ENCODE measurements around the gene TEX2. TPM values are rescaled to one million over a fixed set of nuclear protein-coding genes. Genes with fewer than 3 reads are reported as not detected.
A peak's percentile ranks its signal among the peaks of the same experiment; 100 is the strongest.

The TEX2 gene
- total and polyA plus RNA-seq, 9 of the 15 experiments (the other 6 are each of a cell fraction or from before 2014, with no cell fraction given): 4.1 to 27.6 (median 19.3) TPM

DNA sequence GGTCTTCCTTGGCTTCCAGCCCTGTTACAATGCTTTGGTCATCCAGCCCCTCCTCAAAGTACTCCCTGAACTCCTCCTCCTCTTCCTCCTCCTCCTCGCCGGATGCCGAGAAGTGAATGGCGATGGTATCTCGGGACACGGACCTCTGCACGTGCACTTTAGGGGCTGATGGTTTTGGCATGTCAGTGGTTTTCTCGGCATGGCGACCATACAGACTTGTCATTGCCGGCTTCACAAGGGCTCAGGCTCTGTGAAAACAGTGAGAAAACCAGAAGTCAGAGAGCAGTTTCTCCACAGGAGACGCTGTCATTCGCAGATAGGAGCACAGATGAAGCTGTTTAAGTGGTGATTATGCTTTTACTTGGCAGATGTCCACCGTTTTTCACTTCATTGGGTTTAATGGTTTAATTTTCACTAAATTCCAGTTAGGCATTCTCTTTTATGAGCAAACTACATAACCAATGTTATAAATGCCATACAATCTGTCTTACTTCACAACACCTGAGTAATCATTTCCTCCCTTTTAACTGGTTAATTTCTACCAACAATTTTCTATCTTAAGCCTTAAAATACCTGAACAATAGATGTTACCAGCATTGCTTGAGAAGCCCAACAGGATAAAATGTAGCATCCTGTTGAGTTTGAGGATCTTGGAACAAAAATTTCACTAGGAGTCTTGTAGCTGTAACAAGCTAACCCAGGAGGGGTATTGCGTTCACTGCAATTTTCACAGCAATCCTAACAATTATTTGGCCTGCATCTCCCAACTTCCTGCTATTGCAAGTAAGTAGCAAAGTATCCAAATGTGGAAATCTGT lies 48.9 kb downstream of the TEX2 start (continued):
- TF ChIP-seq, protein P1, sequence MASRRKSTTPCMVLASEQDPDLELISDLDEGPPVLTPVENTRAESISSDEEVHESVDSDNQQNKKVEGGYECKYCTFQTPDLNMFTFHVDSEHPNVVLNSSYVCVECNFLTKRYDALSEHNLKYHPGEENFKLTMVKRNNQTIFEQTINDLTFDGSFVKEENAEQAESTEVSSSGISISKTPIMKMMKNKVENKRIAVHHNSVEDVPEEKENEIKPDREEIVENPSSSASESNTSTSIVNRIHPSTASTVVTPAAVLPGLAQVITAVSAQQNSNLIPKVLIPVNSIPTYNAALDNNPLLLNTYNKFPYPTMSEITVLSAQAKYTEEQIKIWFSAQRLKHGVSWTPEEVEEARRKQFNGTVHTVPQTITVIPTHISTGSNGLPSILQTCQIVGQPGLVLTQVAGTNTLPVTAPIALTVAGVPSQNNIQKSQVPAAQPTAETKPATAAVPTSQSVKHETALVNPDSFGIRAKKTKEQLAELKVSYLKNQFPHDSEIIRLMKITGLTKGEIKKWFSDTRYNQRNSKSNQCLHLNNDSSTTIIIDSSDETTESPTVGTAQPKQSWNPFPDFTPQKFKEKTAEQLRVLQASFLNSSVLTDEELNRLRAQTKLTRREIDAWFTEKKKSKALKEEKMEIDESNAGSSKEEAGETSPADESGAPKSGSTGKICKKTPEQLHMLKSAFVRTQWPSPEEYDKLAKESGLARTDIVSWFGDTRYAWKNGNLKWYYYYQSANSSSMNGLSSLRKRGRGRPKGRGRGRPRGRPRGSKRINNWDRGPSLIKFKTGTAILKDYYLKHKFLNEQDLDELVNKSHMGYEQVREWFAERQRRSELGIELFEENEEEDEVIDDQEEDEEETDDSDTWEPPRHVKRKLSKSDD (conservative IDR thresholded peaks at IDR 0.05; ENCODE audit: low read length): no peak
- TF ChIP-seq POLR3A (IDR thresholded peaks at IDR 0.05; ENCODE audit: borderline replicate concordance, extremely low read depth, insufficient read depth, insufficient read length): no peak
- no peak for TF ChIP-seq FUS (optimal IDR thresholded peaks at IDR 0.05; ENCODE audit: low read depth, low read length)
- TF ChIP-seq LEF1 (IDR thresholded peaks at IDR 0.05): peak; percentile 82
- TF ChIP-seq ZC3H8 (IDR thresholded peaks at IDR 0.05): no peak
- TF ChIP-seq STAT5B (CRISPR knock-in tag; IDR thresholded peaks at IDR 0.05): no peak
- no peak for TF ChIP-seq BCL6 (CRISPR knock-in tag; IDR thresholded peaks at IDR 0.05)
- TF ChIP-seq HNRNPLL (IDR thresholded peaks at IDR 0.05; ENCODE audit: low read depth, low read length, poor library complexity, severe bottlenecking): no peak
- peak; percentile 61 for TF ChIP-seq CCNT2 (IDR thresholded peaks at IDR 0.05; ENCODE audit: borderline replicate concordance, extremely low read depth, insufficient read length, low read depth, low read length)
- TF ChIP-seq XRCC5 (IDR thresholded peaks at IDR 0.05; ENCODE audit: low read depth, low read length): no peak
- no peak for TF ChIP-seq PPARD (CRISPR knock-in tag; IDR thresholded peaks at IDR 0.05)
- TF ChIP-seq ZNF561 (CRISPR knock-in tag; conservative IDR thresholded peaks at IDR 0.05): no peak
- TF ChIP-seq, protein P2, sequence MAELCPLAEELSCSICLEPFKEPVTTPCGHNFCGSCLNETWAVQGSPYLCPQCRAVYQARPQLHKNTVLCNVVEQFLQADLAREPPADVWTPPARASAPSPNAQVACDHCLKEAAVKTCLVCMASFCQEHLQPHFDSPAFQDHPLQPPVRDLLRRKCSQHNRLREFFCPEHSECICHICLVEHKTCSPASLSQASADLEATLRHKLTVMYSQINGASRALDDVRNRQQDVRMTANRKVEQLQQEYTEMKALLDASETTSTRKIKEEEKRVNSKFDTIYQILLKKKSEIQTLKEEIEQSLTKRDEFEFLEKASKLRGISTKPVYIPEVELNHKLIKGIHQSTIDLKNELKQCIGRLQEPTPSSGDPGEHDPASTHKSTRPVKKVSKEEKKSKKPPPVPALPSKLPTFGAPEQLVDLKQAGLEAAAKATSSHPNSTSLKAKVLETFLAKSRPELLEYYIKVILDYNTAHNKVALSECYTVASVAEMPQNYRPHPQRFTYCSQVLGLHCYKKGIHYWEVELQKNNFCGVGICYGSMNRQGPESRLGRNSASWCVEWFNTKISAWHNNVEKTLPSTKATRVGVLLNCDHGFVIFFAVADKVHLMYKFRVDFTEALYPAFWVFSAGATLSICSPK (IDR thresholded peaks at IDR 0.05; ENCODE audit: borderline replicate concordance): no peak
- TF ChIP-seq FOXK2 (conservative IDR thresholded peaks at IDR 0.05 in 1 of 2, IDR thresholded peaks at IDR 0.05 in 1 of 2; ENCODE audit: low read depth in 2 of 2): peak in 1 of 2 experiments; percentile 43; a peak in 2 of 4 replicates
- TF ChIP-seq KLF16 (IDR thresholded peaks at IDR 0.05): peak; percentile 67
- TF ChIP-seq, protein P3, sequence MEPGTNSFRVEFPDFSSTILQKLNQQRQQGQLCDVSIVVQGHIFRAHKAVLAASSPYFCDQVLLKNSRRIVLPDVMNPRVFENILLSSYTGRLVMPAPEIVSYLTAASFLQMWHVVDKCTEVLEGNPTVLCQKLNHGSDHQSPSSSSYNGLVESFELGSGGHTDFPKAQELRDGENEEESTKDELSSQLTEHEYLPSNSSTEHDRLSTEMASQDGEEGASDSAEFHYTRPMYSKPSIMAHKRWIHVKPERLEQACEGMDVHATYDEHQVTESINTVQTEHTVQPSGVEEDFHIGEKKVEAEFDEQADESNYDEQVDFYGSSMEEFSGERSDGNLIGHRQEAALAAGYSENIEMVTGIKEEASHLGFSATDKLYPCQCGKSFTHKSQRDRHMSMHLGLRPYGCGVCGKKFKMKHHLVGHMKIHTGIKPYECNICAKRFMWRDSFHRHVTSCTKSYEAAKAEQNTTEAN (CRISPR knock-in tag; IDR thresholded peaks at IDR 0.05): no peak
- 0 out of 2 replicates have a peak, but pooled peaks have one; percentile 43 for TF ChIP-seq SP1 (CRISPR knock-in tag; IDR thresholded peaks at IDR 0.05)
- TF ChIP-seq, protein P4, sequence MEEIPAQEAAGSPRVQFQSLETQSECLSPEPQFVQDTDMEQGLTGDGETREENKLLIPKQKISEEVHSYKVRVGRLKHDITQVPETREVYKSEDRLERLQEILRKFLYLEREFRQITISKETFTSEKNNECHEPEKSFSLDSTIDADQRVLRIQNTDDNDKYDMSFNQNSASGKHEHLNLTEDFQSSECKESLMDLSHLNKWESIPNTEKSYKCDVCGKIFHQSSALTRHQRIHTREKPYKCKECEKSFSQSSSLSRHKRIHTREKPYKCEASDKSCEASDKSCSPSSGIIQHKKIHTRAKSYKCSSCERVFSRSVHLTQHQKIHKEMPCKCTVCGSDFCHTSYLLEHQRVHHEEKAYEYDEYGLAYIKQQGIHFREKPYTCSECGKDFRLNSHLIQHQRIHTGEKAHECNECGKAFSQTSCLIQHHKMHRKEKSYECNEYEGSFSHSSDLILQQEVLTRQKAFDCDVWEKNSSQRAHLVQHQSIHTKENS (CRISPR knock-in tag; IDR thresholded peaks at IDR 0.05): no peak
- TF ChIP-seq HEY1 (CRISPR knock-in tag; IDR thresholded peaks at IDR 0.05; ENCODE audit: borderline replicate concordance): no peak
- TF ChIP-seq CSDE1 (IDR thresholded peaks at IDR 0.05): no peak
- peak; percentile 35 to 58; a peak in 3 of 4 replicates for TF ChIP-seq TRIM24 (IDR thresholded peaks at IDR 0.05)
- TF ChIP-seq ETV1 (tag; conservative IDR thresholded peaks at IDR 0.05; ENCODE audit: low read depth): peak; percentile 69
